A673 (cell line): ENCODE measurements around the gene AOPEP. TPM values are rescaled to one million over a fixed set of nuclear protein-coding genes. Genes with fewer than 3 reads are reported as not detected.

Source experiments
- BruUV-seq: library from RNA; stranded (reverse); fragments of 400-500 nt; replicated peaks from 2 replicates; lab custom pipeline; 2021; lab: Mats Ljungman, UMichigan
- CTCF ChIA-PET: fragments of 300-600 bp; sonication (Branson Sonifier 250); formaldehyde crosslinking; loops from one replicate; lab custom pipeline; 2022; ENCODE audit warnings: antibody characterized with exemption; lab: Charles Lee
- POLR2A ChIA-PET: fragments of 300-600 bp; sonication (Branson Sonifier 250); formaldehyde crosslinking; loops from one replicate; lab custom pipeline; 2022; ENCODE audit warnings: antibody characterized with exemption; ENCODE audit not compliant: low non-redundant PET; lab: Charles Lee
- DNase-seq: peaks from one replicate; pipeline ENCODE4 v3.0.0-alpha.2; 2015; ENCODE audit warnings: low spot score
- H3K27ac ChIP-seq: fragments of 200-600 bp; sonication (generic); 2 replicates; pipeline ENCODE4 v1.5.1; 2016; ENCODE audit warnings: mixed run types, low read depth, mild to moderate bottlenecking, mixed read lengths, antibody characterized with exemption, low read length; ENCODE audit not compliant: poor library complexity, severe bottlenecking
- H3K27me3 ChIP-seq: fragments of 200-600 bp; sonication (generic); replicated peaks from 2 replicates; pipeline ENCODE4 v1.6.1; 2017; ENCODE audit warnings: mixed run types, low read depth, mild to moderate bottlenecking, mixed read lengths, antibody characterized with exemption, low read length; ENCODE audit not compliant: insufficient read depth, poor library complexity
- H3K36me3 ChIP-seq: fragments of 200-600 bp; sonication (generic); 2 replicates; pipeline ENCODE4 v1.6.1; 2016; ENCODE audit warnings: mixed run types, mild to moderate bottlenecking, mixed read lengths, antibody characterized with exemption, low read length; ENCODE audit not compliant: insufficient read depth, poor library complexity, severe bottlenecking
- H3K4me1 ChIP-seq: fragments of 200-600 bp; sonication (generic); 2 replicates; pipeline ENCODE4 v1.6.1; 2017; ENCODE audit warnings: mixed run types, mild to moderate bottlenecking, mixed read lengths, antibody characterized with exemption, low read length; ENCODE audit not compliant: insufficient read depth, poor library complexity, severe bottlenecking
- H3K4me3 ChIP-seq: fragments of 200-600 bp; sonication (generic); 2 replicates; pipeline ENCODE4 v1.5.1; 2016; ENCODE audit warnings: low read depth, mixed run types, mild to moderate bottlenecking, mixed read lengths, low read length; ENCODE audit not compliant: poor library complexity, severe bottlenecking
- H3K9me3 ChIP-seq: fragments of 200-600 bp; sonication (generic); 2 replicates; pipeline ENCODE4 v1.6.1; 2016; ENCODE audit warnings: mixed run types, low read depth, mild to moderate bottlenecking, mixed read lengths, antibody characterized with exemption, low read length; ENCODE audit not compliant: poor library complexity, severe bottlenecking
- CTCF ChIP-seq: fragments of 300-800, 200-600 bp; sonication (generic); conservative IDR thresholded peaks from 2 replicates; pipeline ENCODE4 v1.5.1; 2017; ENCODE audit warnings: low read depth, mild to moderate bottlenecking, antibody characterized with exemption, low read length, moderate library complexity, mixed read lengths
- EZH2 ChIP-seq: fragments of 200-600 bp; sonication (generic); IDR thresholded peaks from 2 replicates; pipeline ENCODE4 v1.6.1; 2017; ENCODE audit warnings: borderline replicate concordance, low read depth, mild to moderate bottlenecking, mixed read lengths, antibody characterized with exemption, low read length; ENCODE audit not compliant: poor library complexity, severe bottlenecking
- intact Hi-C: fragments of 100-400 bp; cut with micrococcal nuclease; formaldehyde crosslinking; loops from one replicate; pipeline ENCODE4 v1.10.0; 2022; ENCODE audit not compliant: unreplicated experiment
- total RNA-seq: library from RNA; stranded (reverse); gene quantifications from 2 replicates; pipeline ENCODE4 v1.2.3, GENCODE V29; 2021

AOPEP gene
- total RNA-seq, 1 experiment from 2014 or later, result 17.5 TPM

- POLR2A ChIA-PET, result no interaction called here
- DNase-seq, result no peak
- intact Hi-C loops, result no loop called here
- TF ChIP-seq CTCF (no peak), EZH2 (no peak)
- H3K27me3 ChIP-seq, result no peaks in the 10 kb centered on the region
- BruUV-seq, result no TSS peak
- no peak overlapping the region for H3K4me3 ChIP-seq
- no peak overlapping the region for H3K27ac ChIP-seq
- H3K9me3 ChIP-seq, result peaks cover 8% of the 10 kb centered on the region
- peaks cover 10% of the 10 kb centered on the region for H3K4me1 ChIP-seq
- H3K36me3 ChIP-seq, result no peaks in the 10 kb centered on the region
- CTCF ChIA-PET, result no interaction called here
Measured at GRCh38 chr9:94885854-94886447, 159.5 kb downstream of the AOPEP start.

- Histone ChIP-seq H3K27me3 (no peaks in the 10 kb centered on the region), H3K36me3 (no peaks in the 10 kb centered on the region), H3K4me1 (peaks cover 9% of the 10 kb centered on the region), H3K4me3 (no peak overlapping the region), H3K9me3 (peaks cover 10% of the 10 kb centered on the region), H3K27ac (no peak overlapping the region)
- POLR2A ChIA-PET, result no interaction called here
- CTCF ChIA-PET, result no interaction called here
- TF ChIP-seq CTCF, result no peak
- TF ChIP-seq EZH2, result no peak
- DNase-seq, result no peak
- no TSS peak for BruUV-seq
- intact Hi-C loops, result no loop called here
Measured at GRCh38 chr9:94887721-94888120, 161.2 kb downstream of the AOPEP start.

GRCh38 chr9:94888775-94889174, 162.3 kb downstream of the AOPEP start:
- Histone ChIP-seq H3K27me3 (no peaks in the 10 kb centered on the region), H3K4me1 (peaks cover 1% of the 10 kb centered on the region), H3K36me3 (no peaks in the 10 kb centered on the region), H3K27ac (no peak overlapping the region), H3K9me3 (peaks cover 10% of the 10 kb centered on the region), H3K4me3 (no peak overlapping the region)
- TF ChIP-seq EZH2 (no peak), CTCF (no peak)
- ChIA-PET POLR2A (no interaction called here), CTCF (no interaction called here)
- intact Hi-C loops, result no loop called here
- BruUV-seq, result no TSS peak
- DNase-seq, result no peak
